Activated T-cell treated with anti-CD3 and anti-CD28 coated beads, Interleukin-2, amount 50 U/mL, for 72 hours (primary cell): ENCODE measurements around the gene DDX49. TPM values are rescaled to one million over a fixed set of nuclear protein-coding genes. Genes with fewer than 3 reads are reported as not detected.
"Not testable (repeated sequence)": the region's sequence is repeated elsewhere in the genome, so short reads cannot be mapped to it uniquely, and the experiment has no call there.

Source experiments
- ATAC-seq, 2 donors: fragments of 150-1000 bp; cut with Tn5 transposase; replicated peaks in 1 of 2; 2 replicates each; pipeline ENCODE4 v1.10.0; 2021; ENCODE audit warnings: moderate library complexity in 2 of 2, mild to moderate bottlenecking in 1 of 2
- DNase-seq, 2 donors: peaks; one replicate each; pipeline ENCODE4 v3.0.0; 2021 to 2022; ENCODE audit warnings: mixed read lengths in 1 of 2
- H3K27ac Mint-ChIP-seq: one replicate; pipeline ENCODE4 v1.8.0; 2022; ENCODE audit warnings: mild to moderate bottlenecking, moderate library complexity, mixed read lengths
- H3K27me3 Mint-ChIP-seq: one replicate; pipeline ENCODE4 v1.8.0; 2022; ENCODE audit warnings: low read depth, mixed read lengths
- H3K36me3 Mint-ChIP-seq, 2 donors: one replicate each; pipeline ENCODE4 v1.8.0; 2022; ENCODE audit warnings: mixed read lengths in 2 of 2, mild to moderate bottlenecking in 1 of 2; ENCODE audit not compliant: insufficient read depth in 2 of 2
- H3K4me1 Mint-ChIP-seq: one replicate; pipeline ENCODE4 v1.8.0; 2022; ENCODE audit warnings: low read depth, mixed read lengths
- H3K4me3 Mint-ChIP-seq, 2 donors: one replicate each; pipeline ENCODE4 v1.8.0; 2022; ENCODE audit warnings: mild to moderate bottlenecking in 2 of 2, mixed read lengths in 2 of 2, moderate library complexity in 2 of 2
- H3K9me3 Mint-ChIP-seq, 2 donors: one replicate each; pipeline ENCODE4 v1.8.0; 2022; ENCODE audit warnings: mixed read lengths in 2 of 2
- total RNA-seq, 2 donors: library from RNA; stranded (reverse); gene quantifications; one replicate each; pipeline ENCODE4 v1.2.3, GENCODE V29; 2022

Gene DDX49
- total RNA-seq, 2 donors from 2014 or later = 46.4 to 68.5 TPM

DNA sequence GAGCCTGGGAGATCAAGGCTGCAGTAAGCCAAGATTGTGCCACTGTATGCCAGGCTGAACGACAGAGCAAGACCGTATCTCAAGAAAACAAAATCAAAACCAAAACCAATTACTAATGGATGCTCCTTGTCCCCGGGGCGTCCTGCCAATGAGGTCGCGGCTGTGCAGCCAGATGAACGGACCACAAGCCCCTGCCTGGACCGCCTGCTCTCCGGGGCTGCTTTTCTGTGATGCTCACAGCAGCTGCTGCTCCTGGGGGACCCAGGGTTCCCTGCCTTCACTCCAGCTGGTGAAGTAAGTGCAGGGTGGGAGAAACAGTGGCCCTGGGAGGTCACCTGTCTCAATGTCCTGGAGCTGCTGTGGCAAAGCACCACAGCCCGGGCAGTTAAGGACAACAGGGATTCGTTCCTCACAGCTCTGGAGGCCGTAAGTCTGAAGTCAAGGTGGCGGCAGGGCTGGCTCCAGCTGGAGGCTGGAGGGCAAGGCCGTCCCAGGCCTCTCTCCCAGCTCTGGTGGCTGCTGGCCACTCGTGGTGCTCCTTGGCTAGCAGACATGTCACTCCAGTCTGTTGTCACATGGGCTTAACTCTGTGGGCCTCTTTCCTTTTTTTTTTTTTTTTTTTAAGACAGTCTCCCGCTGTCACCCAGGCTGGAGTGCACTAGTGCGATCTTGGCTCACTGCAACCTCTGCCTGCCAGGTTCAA, 10.4 kb upstream of the DDX49 start:
- DNase-seq = no peak
- Mint-ChIP-seq H3K4me1 (no peaks in the 10 kb centered on the region), H3K27me3 (no peaks in the 10 kb centered on the region)

GRCh38 chr19:18910010-18910409, 9.5 kb upstream of the DDX49 start:
- H3K4me1 Mint-ChIP-seq = no peaks in the 10 kb centered on the region
- no peak overlapping the region for H3K4me3 Mint-ChIP-seq
- no peaks in the 10 kb centered on the region for H3K27me3 Mint-ChIP-seq
- ATAC-seq (no peak), DNase-seq (no peak)
- H3K27ac Mint-ChIP-seq = no peak overlapping the region
- peaks cover 2 to 12% of the 10 kb centered on the region in 2 donors for H3K36me3 Mint-ChIP-seq
- H3K9me3 Mint-ChIP-seq = no peaks in the 10 kb centered on the region

More for the DNA sequence above, 10.4 kb upstream of the DDX49 start:
- Mint-ChIP-seq H3K27ac (no peak overlapping the region), H3K36me3 (peaks cover 2 to 13% of the 10 kb centered on the region in 2 donors), H3K9me3 (no peaks in the 10 kb centered on the region), H3K4me3 (no peak overlapping the region)
- ATAC-seq = no peak

DNA sequence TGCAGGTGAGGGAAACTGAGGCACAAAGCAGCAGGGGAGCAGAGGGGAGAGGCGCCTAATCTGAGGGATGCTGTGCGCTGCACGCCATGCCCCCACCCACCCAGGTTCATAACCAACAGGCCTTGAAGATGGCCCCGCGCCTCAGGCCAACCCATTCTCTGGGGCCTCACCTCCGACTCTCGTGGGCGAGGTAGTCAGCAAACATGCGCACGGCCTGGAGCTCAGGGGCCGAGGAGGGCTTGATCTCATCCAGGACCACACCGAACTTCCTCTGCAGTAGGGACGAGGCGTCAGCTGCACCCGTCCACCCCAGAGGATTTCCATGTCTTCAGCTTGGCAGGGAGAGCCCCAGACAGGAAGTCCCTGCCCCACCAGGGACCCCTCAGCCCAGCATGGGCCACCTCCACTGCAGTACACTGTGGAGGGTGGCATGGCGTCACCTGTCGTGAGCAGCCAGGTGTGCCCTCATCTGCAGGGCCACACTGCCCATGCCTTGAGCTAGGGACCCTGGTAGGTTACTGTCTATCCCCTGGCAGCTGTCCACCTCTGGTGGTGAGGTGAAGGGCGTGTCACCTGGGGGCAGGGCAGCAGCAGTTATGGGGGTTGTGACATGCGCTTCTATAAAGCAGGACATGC, 8.6 kb upstream of the DDX49 start:
- ATAC-seq (no peak), DNase-seq (no peak)
- Mint-ChIP-seq H3K4me3 (no peak overlapping the region), H3K36me3 (peaks cover 2 to 14% of the 10 kb centered on the region in 2 donors), H3K4me1 (no peaks in the 10 kb centered on the region), H3K27ac (no peak overlapping the region), H3K27me3 (no peaks in the 10 kb centered on the region), H3K9me3 (no peaks in the 10 kb centered on the region)

DNA sequence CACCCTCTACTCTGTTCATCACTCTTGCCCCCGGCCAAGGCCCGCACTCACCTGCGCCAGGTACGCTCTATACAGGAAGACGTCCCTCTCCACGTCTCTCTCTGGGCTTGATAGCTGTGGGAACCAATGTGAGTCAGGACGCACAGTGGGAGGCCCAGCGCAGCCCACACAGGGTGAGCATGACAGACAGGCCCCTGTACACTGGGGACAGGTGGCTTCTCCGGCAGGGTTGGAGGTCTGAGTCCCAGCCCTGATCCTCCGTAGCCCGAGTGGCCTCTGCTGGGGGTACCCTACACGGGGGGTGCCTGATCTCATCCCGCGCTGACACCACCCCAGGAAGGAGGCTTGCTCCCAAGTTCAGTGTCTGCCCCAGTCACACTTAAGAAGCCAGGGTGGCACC, 6.6 kb upstream of the DDX49 start:
- Mint-ChIP-seq H3K4me3 (no peak overlapping the region), H3K4me1 (peaks cover 12% of the 10 kb centered on the region), H3K27ac (no peak overlapping the region), H3K9me3 (no peaks in the 10 kb centered on the region), H3K36me3 (peaks cover 4 to 15% of the 10 kb centered on the region in 2 donors), H3K27me3 (no peaks in the 10 kb centered on the region)
- DNase-seq = no peak
- ATAC-seq = no peak

DNA sequence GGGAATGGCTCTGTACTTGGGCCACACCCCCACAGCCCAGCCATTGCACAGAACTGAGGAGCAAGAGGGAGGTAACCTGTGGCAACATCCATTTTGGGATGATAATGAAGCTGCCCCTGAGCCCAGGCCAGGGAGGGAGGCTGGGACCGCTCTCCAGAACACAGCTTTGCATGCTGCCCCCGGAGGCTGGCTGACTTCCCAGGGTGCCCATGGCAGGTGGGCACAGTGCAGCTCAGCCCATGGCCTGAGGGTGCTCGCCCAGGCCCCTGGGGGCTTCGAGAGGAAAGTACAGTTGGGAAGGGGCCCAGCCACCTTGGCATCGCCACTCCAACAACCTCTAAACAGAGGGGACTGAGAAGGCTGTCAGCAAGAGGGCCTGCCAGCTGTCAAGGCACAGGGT, 6.0 kb upstream of the DDX49 start:
- no peaks in the 10 kb centered on the region for H3K27me3 Mint-ChIP-seq
- no peak overlapping the region for H3K27ac Mint-ChIP-seq
- peaks cover 7 to 15% of the 10 kb centered on the region in 2 donors for H3K36me3 Mint-ChIP-seq
- ATAC-seq (peak in 1 of 2 donors; percentile 18), DNase-seq (no peak)
- H3K9me3 Mint-ChIP-seq = no peaks in the 10 kb centered on the region
- H3K4me3 Mint-ChIP-seq = no peak overlapping the region
- peaks cover 18% of the 10 kb centered on the region for H3K4me1 Mint-ChIP-seq

DNA sequence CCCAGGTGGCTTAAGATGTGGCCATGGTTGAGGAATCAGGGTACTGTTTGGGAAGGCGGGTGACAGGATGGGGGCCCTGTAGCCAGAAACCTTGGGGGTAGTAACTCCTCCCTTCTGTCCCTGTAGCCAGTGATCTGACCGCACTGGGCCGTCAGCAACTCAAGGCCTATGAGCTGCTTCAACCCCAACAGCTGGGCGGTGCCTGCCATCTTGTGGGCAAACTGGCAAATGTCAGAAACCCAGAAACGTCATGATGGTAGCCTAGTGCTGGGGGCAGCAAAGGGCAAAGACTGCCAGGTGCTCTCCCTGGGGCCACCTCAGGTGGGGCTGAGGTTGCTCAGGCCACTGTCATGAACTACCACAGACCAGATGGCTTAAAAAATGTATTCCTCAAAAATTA, 3.9 kb upstream of the DDX49 start:
- ATAC-seq = no peak
- peak in 1 of 2 donors; percentile 41 for DNase-seq
- Mint-ChIP-seq H3K4me3 (no peak overlapping the region), H3K36me3 (peaks cover 7 to 22% of the 10 kb centered on the region in 2 donors), H3K27ac (peak overlapping the region; percentile 57), H3K9me3 (no peaks in the 10 kb centered on the region), H3K4me1 (peaks cover 34% of the 10 kb centered on the region), H3K27me3 (no peaks in the 10 kb centered on the region)

DNA sequence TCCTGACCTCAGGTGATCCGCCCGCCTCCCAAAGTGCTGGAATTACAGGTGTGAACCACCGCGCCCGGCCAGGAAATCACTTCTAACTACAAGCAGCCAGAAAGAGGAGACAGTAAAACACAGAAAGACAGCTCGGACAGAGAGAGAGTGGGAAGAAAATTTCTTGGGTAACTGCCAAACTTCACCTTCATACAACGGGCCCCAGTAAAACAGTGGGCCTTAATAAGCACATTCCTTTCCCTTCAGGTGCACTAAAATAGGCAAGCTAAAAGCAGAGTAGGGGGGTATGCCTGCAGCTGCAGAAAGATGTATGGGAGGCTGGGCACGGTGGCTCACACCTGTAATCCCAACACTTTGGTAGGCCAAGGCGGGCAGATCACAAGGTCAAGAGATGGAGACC, 1.9 kb upstream of the DDX49 start:
- peaks cover 7 to 22% of the 10 kb centered on the region in 2 donors for H3K36me3 Mint-ChIP-seq
- ATAC-seq, DNase-seq, H3K9me3 Mint-ChIP-seq, H3K27me3 Mint-ChIP-seq: not testable (repeated sequence)
- H3K4me1 Mint-ChIP-seq = peaks cover 37% of the 10 kb centered on the region
- peak overlapping the region; percentile 54 for H3K27ac Mint-ChIP-seq
- H3K4me3 Mint-ChIP-seq = peak overlapping the region; percentile 62 to 97

- no peak for DNase-seq
- Mint-ChIP-seq H3K27ac (peak overlapping the region; percentile 91), H3K27me3 (no peaks in the 10 kb centered on the region)
Measured at GRCh38 chr19:18919900-18920214, 342 bp downstream of the DDX49 start.

DNA sequence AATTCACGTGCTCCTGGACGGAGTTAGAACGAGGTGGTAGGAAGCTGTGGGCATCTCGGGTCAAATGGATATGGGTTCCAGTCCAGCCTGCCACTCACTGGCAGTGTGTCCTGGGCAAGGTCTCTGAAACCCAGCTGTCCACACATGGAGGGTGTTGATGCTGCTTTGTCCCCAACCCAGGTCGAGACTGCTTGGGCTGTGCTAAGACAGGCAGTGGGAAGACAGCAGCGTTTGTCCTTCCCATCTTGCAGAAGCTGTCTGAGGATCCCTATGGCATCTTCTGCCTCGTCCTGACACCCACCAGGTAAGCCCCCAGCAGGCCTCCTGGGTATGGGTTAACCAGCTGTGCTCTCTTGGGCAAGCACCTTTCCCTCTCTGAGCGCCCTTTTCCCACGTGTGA, 885 bp downstream of the DDX49 start:
- no peaks in the 10 kb centered on the region for H3K27me3 Mint-ChIP-seq
- peaks cover 7 to 24% of the 10 kb centered on the region in 2 donors for H3K36me3 Mint-ChIP-seq
- H3K4me3 Mint-ChIP-seq = peak overlapping the region; percentile 94 to 97
- DNase-seq (no peak), ATAC-seq (no peak)
- H3K27ac Mint-ChIP-seq = peak overlapping the region; percentile 91
- H3K4me1 Mint-ChIP-seq = peaks cover 37% of the 10 kb centered on the region
- H3K9me3 Mint-ChIP-seq = no peaks in the 10 kb centered on the region

More at GRCh38 chr19:18919900-18920214, 342 bp downstream of the DDX49 start:
- no peak for ATAC-seq
- no peaks in the 10 kb centered on the region for H3K9me3 Mint-ChIP-seq
- peaks cover 37% of the 10 kb centered on the region for H3K4me1 Mint-ChIP-seq
- H3K4me3 Mint-ChIP-seq = peak overlapping the region; percentile 94 to 97
- H3K36me3 Mint-ChIP-seq = peaks cover 7 to 23% of the 10 kb centered on the region in 2 donors

GRCh38 chr19:18921593-18921992, 2.1 kb downstream of the DDX49 start:
- ATAC-seq = no peak
- Mint-ChIP-seq H3K4me1 (peaks cover 37% of the 10 kb centered on the region), H3K27me3 (no peaks in the 10 kb centered on the region), H3K36me3 (peaks cover 7 to 23% of the 10 kb centered on the region in 2 donors), H3K4me3 (peak overlapping the region in 1 of 2 donors; percentile 57), H3K9me3 (no peaks in the 10 kb centered on the region), H3K27ac (no peak overlapping the region)
- no peak for DNase-seq

GRCh38 chr19:18922228-18922985, 2.9 kb downstream of the DDX49 start:
- Mint-ChIP-seq H3K4me3 (no peak overlapping the region), H3K27me3 (no peaks in the 10 kb centered on the region), H3K36me3 (peaks cover 4 to 21% of the 10 kb centered on the region in 2 donors)

GRCh38 chr19:18924684-18925213, 5.2 kb downstream of the DDX49 start:
- Mint-ChIP-seq H3K4me1 (peaks cover 12% of the 10 kb centered on the region), H3K4me3 (no peak overlapping the region), H3K36me3 (peaks cover 2 to 18% of the 10 kb centered on the region in 2 donors), H3K9me3 (no peaks in the 10 kb centered on the region), H3K27ac (no peak overlapping the region), H3K27me3 (no peaks in the 10 kb centered on the region)
- no peak for DNase-seq
- no peak for ATAC-seq

More at GRCh38 chr19:18922228-18922985, 2.9 kb downstream of the DDX49 start:
- ATAC-seq = no peak
- H3K27ac Mint-ChIP-seq = no peak overlapping the region
- H3K9me3 Mint-ChIP-seq = no peaks in the 10 kb centered on the region
- H3K4me1 Mint-ChIP-seq = peaks cover 30% of the 10 kb centered on the region
- DNase-seq = no peak
